GM18951 (cell line): ENCODE measurements around the gene FRMPD3.

Source experiments
- POLR2A ChIP-seq: IDR thresholded peaks from 4 replicates; pipeline ENCODE4 v1.6.1; 2011; ENCODE audit warnings: mild to moderate bottlenecking; ENCODE audit not compliant: insufficient read length, insufficient read depth; ENCODE audit errors: extremely low read depth
- in situ Hi-C: fragments of 300-500 bp; cut with MboI; formaldehyde crosslinking; loops from one replicate; pipeline ENCODE4 v1.12.0; 2022; ENCODE audit warnings: low sequenced_read_pairs, mixed read lengths, inconsistent platforms; ENCODE audit not compliant: unreplicated experiment

The FRMPD3 gene

GRCh38 chrX:107496786-107497185 is 47.3 kb downstream of the FRMPD3 start:
- in situ Hi-C loops = no loop called here
- TF ChIP-seq POLR2A = no peak
